K562 (cell line): ENCODE results near the gene USP2. TPM values are rescaled to one million over a fixed set of nuclear protein-coding genes. Genes with fewer than 3 reads are reported as not detected.

Experiments
- ATAC-seq: fragments of 200-7000 bp; cut with Tn5 transposase; 3 replicates; pipeline ENCODE4 v1.9.1; 2020; ENCODE audit warnings: moderate library complexity
- BruUV-seq: library from RNA; stranded (reverse); fragments of 400-500 nt; replicated peaks from 2 replicates; lab custom pipeline; 2021; lab: Mats Ljungman, UMichigan
- CTCF ChIA-PET: fragments of 300-600 bp; formaldehyde crosslinking; extraction: SDS; loops from one replicate; lab custom pipeline; 2021; ENCODE audit warnings: low intra/inter-chr PET ratio; lab: Yijun Ruan, JAX
- POLR2A ChIA-PET: fragments of 300-600, 350-650 bp; sonication (Branson Sonifier 250); formaldehyde crosslinking; extraction: SDS; loops from one replicate; lab custom pipeline; 2021; ENCODE audit warnings: antibody characterized with exemption, inconsistent platforms; lab: Yijun Ruan, JAX
- DNase-seq, 4 experiments: peaks; one replicate each; pipeline versions ENCODE4 v3.0.0 to v3.0.0-alpha.2; 2011 to 2018; ENCODE audit warnings: low spot score in 3 of 4, mixed read lengths in 3 of 4; ENCODE audit errors: extremely low read depth in 1 of 4
- FAIRE-seq: peaks from 2 replicates; lab custom pipeline; 2011; peaks lifted over from hg19 to GRCh38; lab: Jason Lieb, UNC
- H2AFZ ChIP-seq: 2 replicates; pipeline ENCODE4 v1.6.0; 2011; ENCODE audit warnings: low read depth, low read length, control low read depth, inconsistent platforms
- H3K27ac ChIP-seq: fragments of 200-600 bp; 3 replicates; pipeline ENCODE4 v1.8.0; 2011; ENCODE audit warnings: low read depth, mild to moderate bottlenecking, control low read depth, inconsistent platforms, low read length, moderate library complexity, mixed read lengths; ENCODE audit errors: extremely low read depth
- H3K27me3 ChIP-seq, 2 experiments: fragments of 300-600 bp in 1 of 2; 2 replicates in 1 of 2; 3 replicates in 1 of 2; pipeline versions ENCODE4 v1.6.0 to v1.8.0; 2011; ENCODE audit warnings: inconsistent platforms in 2 of 2, low read length in 2 of 2, mild to moderate bottlenecking in 1 of 2, mixed read lengths in 1 of 2, moderate library complexity in 1 of 2; ENCODE audit not compliant: control insufficient read depth in 2 of 2, insufficient read depth in 2 of 2
- H3K36me3 ChIP-seq: fragments of 300-600 bp; 3 replicates; pipeline ENCODE4 v1.8.0; 2011; ENCODE audit warnings: mild to moderate bottlenecking, low read length, inconsistent platforms; ENCODE audit not compliant: control insufficient read depth, insufficient read depth
- H3K4me1 ChIP-seq, 2 experiments: fragments of 200-600 bp in 1 of 2; replicated peaks in 1 of 2; 2 replicates in 1 of 2; 3 replicates in 1 of 2; pipeline versions ENCODE4 v1.5.1 to v1.8.0; 2011; ENCODE audit warnings: inconsistent platforms in 2 of 2, low read length in 2 of 2, mild to moderate bottlenecking in 1 of 2, mixed read lengths in 1 of 2, moderate library complexity in 1 of 2; ENCODE audit not compliant: control insufficient read depth in 2 of 2, insufficient read depth in 2 of 2
- H3K4me2 ChIP-seq: 2 replicates; pipeline ENCODE4 v1.6.1; 2011; ENCODE audit warnings: low read length, control low read depth, inconsistent platforms, mixed read lengths; ENCODE audit not compliant: insufficient read depth
- H3K4me3 ChIP-seq: fragments of 200-600 bp; sonication (generic), shearing (Covaris generic); 2 replicates; pipeline ENCODE4 v1.5.1; 2016; ENCODE audit warnings: control low read depth, inconsistent platforms
- H3K79me2 ChIP-seq: fragments of 200-600 bp; 3 replicates; pipeline ENCODE4 v1.8.0; 2011; ENCODE audit warnings: low read length, inconsistent platforms; ENCODE audit not compliant: control insufficient read depth, insufficient read depth
- H3K9ac ChIP-seq, 2 experiments: 2 replicates each; pipeline versions ENCODE4 v1.6.0 to v1.6.1; 2011; ENCODE audit warnings: low read depth in 2 of 2, low read length in 2 of 2, control low read depth in 1 of 2, inconsistent platforms in 1 of 2, mild to moderate bottlenecking in 1 of 2, mixed read lengths in 1 of 2; ENCODE audit not compliant: insufficient read depth in 1 of 2
- H3K9me1 ChIP-seq: one replicate; pipeline ENCODE4 v1.6.0; 2011; ENCODE audit warnings: inconsistent platforms, mild to moderate bottlenecking, low read length, moderate library complexity; ENCODE audit not compliant: control insufficient read depth, insufficient read depth
- H3K9me3 ChIP-seq: replicated peaks from 2 replicates; pipeline ENCODE4 v1.5.1; 2011; ENCODE audit warnings: low read depth, low read length, inconsistent platforms; ENCODE audit not compliant: control insufficient read depth, insufficient read depth
- H4K20me1 ChIP-seq: replicated peaks from 2 replicates; pipeline ENCODE4 v1.6.1; 2011; ENCODE audit warnings: low read length, inconsistent platforms, mixed read lengths; ENCODE audit not compliant: control insufficient read depth, insufficient read depth
- POLR2G ChIP-seq: fragments of 200-400 bp; formaldehyde crosslinking; IDR thresholded peaks from 2 replicates; pipeline ENCODE4 v1.6.1; 2017; ENCODE audit warnings: low read depth, mild to moderate bottlenecking, antibody characterized with exemption, low read length, moderate library complexity
- PRMT5 ChIP-seq: sonication (generic); formaldehyde crosslinking; IDR thresholded peaks from 2 replicates; pipeline ENCODE4 v1.5.0; 2020; ENCODE audit warnings: missing genetic modification reagents
- ZNF212 ChIP-seq: fragments of 450-650 bp; formaldehyde crosslinking; IDR thresholded peaks from 2 replicates; pipeline ENCODE4 v1.4.0; 2020; ENCODE audit warnings: mild to moderate bottlenecking
- WGBS: fragments of 100-300 bp; shearing (Covaris generic); methylation state at CpG from one replicate; pipeline ENCODE4 v1.1.6; 2016; ENCODE audit warnings: low coverage, mixed read lengths; ENCODE audit not compliant: insufficient coverage; ENCODE audit errors: missing lambda C conversion rate; 5-methylcytosine and 5-hydroxymethylcytosine counted together
- in situ Hi-C: fragments of 300-500 bp; cut with MboI; formaldehyde crosslinking; loops from 4 replicates; pipeline ENCODE4 v1.15.0; 2018; ENCODE audit warnings: inconsistent platforms, mixed read lengths
- intact Hi-C: fragments of 100-400 bp; cut with micrococcal nuclease; formaldehyde crosslinking; loops from 2 replicates; pipeline ENCODE4 v1.14.2; 2022
- polyA plus RNA-seq, 8 experiments: library from polyadenylated mRNA; depleted of rRNA in 4 of 8; stranded (reverse) in 5 of 8; unstranded in 3 of 8; fragments of >200 nt; fragmentation: Nextera tagmentation in 2 of 8; fragmentation: Illumina TruSeq in 1 of 8; extraction: Ambion mirVana in 2 of 8; extraction: Trizol in 1 of 8; gene quantifications; 2 replicates each; pipeline versions ENCODE4 v1.2.1 to v1.2.3, GENCODE V29; 2011 to 2014; ENCODE audit warnings: inconsistent platforms in 1 of 8, missing spikeins in 1 of 8
- total RNA-seq, 7 experiments: library from RNA; depleted of rRNA in 6 of 7; stranded (reverse); fragments of >200 nt in 6 of 7; fragmentation: Illumina TruSeq in 2 of 7; extraction: Trizol in 2 of 7; gene quantifications; 2 replicates each; pipeline versions ENCODE4 v1.2.1 to v1.2.3, GENCODE V29; 2011 to 2021; ENCODE audit warnings: low replicate concordance in 1 of 7
- TF ChIP-seq, protein P1 (sequence below): sonication (generic); formaldehyde crosslinking; IDR thresholded peaks from 2 replicates; pipeline ENCODE4 v1.8.0; 2022; ENCODE audit warnings: missing genetic modification reagents, mild to moderate bottlenecking, borderline replicate concordance

The USP2 gene
- total and polyA plus RNA-seq, 9 of the 15 experiments (the other 6 are each of a cell fraction or from before 2014, with no cell fraction given): 2.8 to 16.9 (median 3.9) TPM

DNA sequence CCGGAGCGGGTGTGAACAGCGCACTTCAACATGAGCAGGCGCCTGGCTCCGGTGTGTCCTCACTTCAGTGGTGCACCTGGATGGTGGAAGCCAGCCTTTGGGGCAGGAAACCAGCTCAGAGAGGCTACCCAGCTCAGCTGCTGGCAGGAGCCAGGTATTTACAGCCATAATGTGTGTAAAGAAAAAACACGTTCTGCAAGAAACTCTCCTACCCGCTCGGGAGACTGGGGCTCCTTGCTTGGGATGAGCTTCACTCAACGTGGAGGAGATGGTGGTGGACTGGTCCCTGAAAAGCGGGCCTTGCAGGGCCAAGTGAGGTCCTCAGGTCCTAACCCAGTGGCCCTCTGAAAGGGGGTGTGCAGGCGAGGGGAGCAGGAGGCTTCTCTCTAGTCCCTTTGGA is 72.1 kb downstream of the USP2 start:
- intact Hi-C loops (no loop called here), in situ Hi-C loops (no loop called here)
- Histone ChIP-seq H3K4me2 (no peak overlapping the region), H3K27me3 (no peaks in the 10 kb centered on the region), H3K36me3 (peaks cover 78% of the 10 kb centered on the region; the same call in 2 of the 3 replicates), H3K4me1 (peaks cover 0 to 8% of the 10 kb centered on the region in 2 experiments; a peak in 2 of 5 replicates), H3K79me2 (no peaks in the 10 kb centered on the region), H4K20me1 (no peaks in the 10 kb centered on the region), H3K9me1 (no peaks in the 10 kb centered on the region), H3K27ac (no peak overlapping the region), H2AFZ (no peak overlapping the region), H3K9me3 (no peaks in the 10 kb centered on the region), H3K4me3 (no peak overlapping the region), H3K9ac (no peak overlapping the region)
- no peak for DNase-seq
- no peak for ATAC-seq
- FAIRE-seq: no peak
- WGBS: 90% methylated on average over 9 of the region's 11 CpGs
- POLR2A ChIA-PET: interaction anchor here (0.6 to 3.2 kb wide), 9 partner anchors 8 to 307 kb away, joined by 3 to 17 read pairs (median 5); partner anchors contain the start of gene MCAM
- no TSS peak for BruUV-seq
- TF ChIP-seq POLR2G: 0 out of 2 replicates have a peak, but pooled peaks have one; percentile 42
- TF ChIP-seq ZNF212 (CRISPR knock-in tag): no peak
- CTCF ChIA-PET: no interaction called here

DNA sequence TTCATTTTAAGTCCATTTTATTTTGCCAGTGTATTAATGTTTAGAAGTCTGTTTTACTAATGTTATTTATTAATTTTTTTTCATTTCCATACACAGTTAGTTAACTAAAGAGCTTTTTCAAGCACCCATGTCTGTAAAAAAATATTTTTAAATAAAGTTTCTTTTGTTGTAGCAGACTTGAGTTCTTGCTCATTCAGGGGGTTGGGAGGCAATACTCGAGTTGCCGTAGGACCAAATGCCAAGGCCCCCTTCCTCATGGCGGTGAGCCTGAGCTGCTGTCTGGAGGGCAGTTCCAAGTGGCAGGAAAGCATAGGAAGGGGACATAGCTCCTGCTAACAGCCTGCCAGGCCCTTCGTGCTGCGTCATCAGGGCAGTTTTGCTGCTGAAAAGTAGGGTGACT is 73.5 kb downstream of the USP2 start:
- Histone ChIP-seq H3K27ac (no peak overlapping the region), H3K4me1 (peaks cover 0 to 8% of the 10 kb centered on the region in 2 experiments; a peak in 2 of 5 replicates), H3K9me3 (no peaks in the 10 kb centered on the region), H3K9me1 (no peaks in the 10 kb centered on the region), H3K4me3 (no peak overlapping the region), H4K20me1 (no peaks in the 10 kb centered on the region), H3K79me2 (no peaks in the 10 kb centered on the region), H3K27me3 (no peaks in the 10 kb centered on the region), H3K9ac (peak overlapping the region in 1 of 2 experiments; percentile 76; a peak in 1 of 4 replicates), H3K4me2 (no peak overlapping the region), H3K36me3 (peaks cover 78% of the 10 kb centered on the region), H2AFZ (no peak overlapping the region)
- no peak for ATAC-seq
- CTCF ChIA-PET: no interaction called here
- WGBS: 87% methylated on average over 5 of the region's 5 CpGs
- intact Hi-C loops (no loop called here), in situ Hi-C loops (no loop called here)
- POLR2A ChIA-PET: interaction anchor here (0.9 to 2.5 kb wide), 4 partner anchors 9 to 18 kb away, joined by 3 to 14 read pairs (median 5); partner anchors contain the start of gene MCAM
- DNase-seq: no peak
- no peak for FAIRE-seq
- no TSS peak for BruUV-seq
- TF ChIP-seq, protein P1, sequence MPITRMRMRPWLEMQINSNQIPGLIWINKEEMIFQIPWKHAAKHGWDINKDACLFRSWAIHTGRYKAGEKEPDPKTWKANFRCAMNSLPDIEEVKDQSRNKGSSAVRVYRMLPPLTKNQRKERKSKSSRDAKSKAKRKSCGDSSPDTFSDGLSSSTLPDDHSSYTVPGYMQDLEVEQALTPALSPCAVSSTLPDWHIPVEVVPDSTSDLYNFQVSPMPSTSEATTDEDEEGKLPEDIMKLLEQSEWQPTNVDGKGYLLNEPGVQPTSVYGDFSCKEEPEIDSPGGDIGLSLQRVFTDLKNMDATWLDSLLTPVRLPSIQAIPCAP (CRISPR knock-in tag): no peak
- TF ChIP-seq PRMT5 (CRISPR knock-in tag): no peak
